Measurements from ENCODE around the gene USHBP1. TPM values are rescaled to one million over a fixed set of nuclear protein-coding genes. Genes with fewer than 3 reads are reported as not detected.

Gene USHBP1
- total RNA-seq, 1 experiment from 2014 or later = 0.15 TPM

DNA sequence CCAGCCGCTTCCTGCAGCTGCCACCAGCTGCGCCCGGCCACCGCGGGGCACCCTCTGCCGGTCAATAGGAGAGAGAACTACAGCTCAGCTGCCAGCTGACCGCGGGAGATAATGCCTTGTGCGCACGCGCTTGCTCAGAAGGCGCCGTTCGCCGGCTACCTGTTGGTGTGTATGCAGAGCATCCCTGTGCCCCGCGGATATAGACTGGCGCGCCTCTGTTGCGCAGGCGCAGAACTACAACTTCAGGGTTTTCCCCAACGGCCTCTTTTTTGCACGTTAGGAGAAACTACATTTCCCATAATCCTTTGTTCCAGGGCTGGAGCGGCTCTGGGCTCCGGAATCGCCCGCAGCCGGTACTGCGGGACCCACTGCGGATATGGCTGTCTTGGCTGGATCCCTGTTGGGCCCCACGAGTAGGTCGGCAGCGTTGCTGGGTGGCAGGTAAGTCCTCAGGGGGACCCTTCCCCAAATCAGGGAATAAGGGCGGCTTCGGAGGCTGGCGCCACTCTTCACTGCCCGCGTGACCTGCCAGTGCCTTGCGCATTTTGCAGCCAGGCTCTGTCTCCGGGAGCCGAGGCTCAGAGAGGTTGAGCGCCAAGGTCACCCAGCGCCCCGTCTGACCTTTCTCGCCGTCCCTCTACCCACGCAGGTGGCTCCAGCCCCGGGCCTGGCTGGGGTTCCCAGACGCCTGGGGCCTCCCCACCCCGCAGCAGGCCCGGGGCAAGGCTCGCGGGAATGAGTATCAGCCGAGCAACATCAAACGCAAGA is 41.2 kb upstream of the USHBP1 start, which contains the start of gene MRPL34 (continued):
- peak in 2 of 3 experiments; percentile 77 to 85 for TF ChIP-seq CTCF (IDR thresholded peaks at IDR 0.05 in 2 of 3, conservative IDR thresholded peaks at IDR 0.05 in 1 of 3; ENCODE audit: borderline replicate concordance in 1 of 3, insufficient read depth in 1 of 3, low read depth in 2 of 3, low read length in 2 of 3)

DNA sequence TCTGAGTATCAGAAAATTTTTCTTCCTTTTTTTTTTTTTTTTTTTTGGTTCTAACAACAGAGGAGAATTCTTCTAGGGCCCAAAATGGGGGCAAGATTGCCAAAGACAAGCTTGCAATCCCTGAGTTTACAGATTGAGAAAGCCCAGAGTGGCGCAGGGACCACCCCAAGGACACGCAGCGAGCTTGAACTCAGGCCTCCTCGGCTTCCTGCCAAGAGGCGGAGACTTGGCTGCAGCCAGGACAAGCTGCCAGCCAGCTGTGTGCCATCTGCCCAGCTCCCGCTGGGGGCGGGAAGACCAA is 40.6 kb upstream of the USHBP1 start:
- Histone ChIP-seq H3K79me2 (ENCODE audit: insufficient read depth, low read length) (peaks cover 20% of the 10 kb centered on the region), H3K9me2 (ENCODE audit: insufficient read depth) (no peaks in the 10 kb centered on the region), H3K4me2 (ENCODE audit: low read length) (peak overlapping the region; percentile 71), H3K27ac (ENCODE audit: low read depth, low read length) (peak overlapping the region; percentile 47), H3K36me3 (ENCODE audit: control insufficient read depth in 1 of 2, insufficient read depth in 2 of 2, low read length in 2 of 2) (no peaks in the 10 kb centered on the region), H3K4me1 (ENCODE audit: control insufficient read depth in 1 of 2, insufficient read depth in 2 of 2, low read length in 2 of 2) (peaks cover 36 to 60% of the 10 kb centered on the region in 2 experiments), H3K9me3 (ENCODE audit: control insufficient read depth in 1 of 2, insufficient read depth in 1 of 2, low read depth in 1 of 2, low read length in 2 of 2) (no peaks in the 10 kb centered on the region), H4K20me1 (ENCODE audit: insufficient read depth) (no peaks in the 10 kb centered on the region), H3K4me3 (replicated peaks in 1 of 2; ENCODE audit: low read depth in 1 of 2, low read length in 2 of 2) (0 out of 4 replicates have a peak overlapping the region, but pooled peaks of 1 of the 2 experiments have one; percentile 4), H3K9ac (ENCODE audit: low read length) (peak overlapping the region; percentile 32; the same call in 1 of the 2 replicates), H2AFZ (ENCODE audit: low read depth, low read length, poor library complexity, severe bottlenecking) (no peak overlapping the region), H3K27me3 (ENCODE audit: insufficient read depth, low read length) (no peaks in the 10 kb centered on the region)
- ChIA-PET RAD21 (ENCODE audit: low non-redundant PET in 1 of 2, low total read pairs in 2 of 2, uncharacterized antibody in 2 of 2, unreplicated experiment in 2 of 2) (interaction anchor here in 1 of 2 experiments (0.6 to 1.1 kb wide), 4 partner anchors 11 to 80 kb away, joined by 3 to 7 read pairs (median 3); no protein-coding TSS in a partner anchor), CTCF (interaction anchor here (0.7 to 2.1 kb wide), 14 partner anchors 8 to 590 kb away, joined by 3 to 33 read pairs (median 4); no protein-coding TSS in a partner anchor), POLR2A (interaction anchor here (0.6 to 3.1 kb wide), 9 partner anchors 8 to 943 kb away, joined by 3 to 22 read pairs (median 4); partner anchors contain the start of gene B3GNT3)
- DNase-seq (ENCODE audit: low read depth, low spot score) (no peak), ATAC-seq (no peak)
- no TSS peak for BruUV-seq (replicated peaks)
- intact Hi-C loops (cut with micrococcal nuclease) = no loop called here
- no peak for TF ChIP-seq EZH2 (IDR thresholded peaks at IDR 0.05)
- no peak for TF ChIP-seq CBX3 (IDR thresholded peaks at IDR 0.05; ENCODE audit: low read depth)
- TF ChIP-seq TCF7L2 (IDR thresholded peaks at IDR 0.05; ENCODE audit: borderline replicate concordance, extremely low read depth, insufficient read depth, insufficient read length) = no peak
- TF ChIP-seq JUND (IDR thresholded peaks at IDR 0.05) = no peak
- TF ChIP-seq EZH2phosphoT487 (IDR thresholded peaks at IDR 0.05; ENCODE audit: borderline replicate concordance) = no peak
- no peak for TF ChIP-seq YY1 (IDR thresholded peaks at IDR 0.05; ENCODE audit: extremely low read depth, insufficient replicate concordance, low read depth, low read length)
- no peak for TF ChIP-seq CTCF (IDR thresholded peaks at IDR 0.05 in 2 of 3, conservative IDR thresholded peaks at IDR 0.05 in 1 of 3; ENCODE audit: borderline replicate concordance in 1 of 3, insufficient read depth in 1 of 3, low read depth in 2 of 3, low read length in 2 of 3)
- TF ChIP-seq SIN3A (IDR thresholded peaks at IDR 0.05; ENCODE audit: low read depth) = no peak
- no peak for TF ChIP-seq FOSL1 (IDR thresholded peaks at IDR 0.05; ENCODE audit: low read depth)
- no peak for TF ChIP-seq ELF1 (IDR thresholded peaks at IDR 0.05; ENCODE audit: borderline replicate concordance, low read depth)
- TF ChIP-seq, protein P1, sequence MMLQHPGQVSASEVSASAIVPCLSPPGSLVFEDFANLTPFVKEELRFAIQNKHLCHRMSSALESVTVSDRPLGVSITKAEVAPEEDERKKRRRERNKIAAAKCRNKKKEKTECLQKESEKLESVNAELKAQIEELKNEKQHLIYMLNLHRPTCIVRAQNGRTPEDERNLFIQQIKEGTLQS (IDR thresholded peaks at IDR 0.05) = no peak
- TF ChIP-seq, protein P2, sequence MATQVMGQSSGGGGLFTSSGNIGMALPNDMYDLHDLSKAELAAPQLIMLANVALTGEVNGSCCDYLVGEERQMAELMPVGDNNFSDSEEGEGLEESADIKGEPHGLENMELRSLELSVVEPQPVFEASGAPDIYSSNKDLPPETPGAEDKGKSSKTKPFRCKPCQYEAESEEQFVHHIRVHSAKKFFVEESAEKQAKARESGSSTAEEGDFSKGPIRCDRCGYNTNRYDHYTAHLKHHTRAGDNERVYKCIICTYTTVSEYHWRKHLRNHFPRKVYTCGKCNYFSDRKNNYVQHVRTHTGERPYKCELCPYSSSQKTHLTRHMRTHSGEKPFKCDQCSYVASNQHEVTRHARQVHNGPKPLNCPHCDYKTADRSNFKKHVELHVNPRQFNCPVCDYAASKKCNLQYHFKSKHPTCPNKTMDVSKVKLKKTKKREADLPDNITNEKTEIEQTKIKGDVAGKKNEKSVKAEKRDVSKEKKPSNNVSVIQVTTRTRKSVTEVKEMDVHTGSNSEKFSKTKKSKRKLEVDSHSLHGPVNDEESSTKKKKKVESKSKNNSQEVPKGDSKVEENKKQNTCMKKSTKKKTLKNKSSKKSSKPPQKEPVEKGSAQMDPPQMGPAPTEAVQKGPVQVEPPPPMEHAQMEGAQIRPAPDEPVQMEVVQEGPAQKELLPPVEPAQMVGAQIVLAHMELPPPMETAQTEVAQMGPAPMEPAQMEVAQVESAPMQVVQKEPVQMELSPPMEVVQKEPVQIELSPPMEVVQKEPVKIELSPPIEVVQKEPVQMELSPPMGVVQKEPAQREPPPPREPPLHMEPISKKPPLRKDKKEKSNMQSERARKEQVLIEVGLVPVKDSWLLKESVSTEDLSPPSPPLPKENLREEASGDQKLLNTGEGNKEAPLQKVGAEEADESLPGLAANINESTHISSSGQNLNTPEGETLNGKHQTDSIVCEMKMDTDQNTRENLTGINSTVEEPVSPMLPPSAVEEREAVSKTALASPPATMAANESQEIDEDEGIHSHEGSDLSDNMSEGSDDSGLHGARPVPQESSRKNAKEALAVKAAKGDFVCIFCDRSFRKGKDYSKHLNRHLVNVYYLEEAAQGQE (IDR thresholded peaks at IDR 0.05; ENCODE audit: low read depth) = no peak

Measured in HCT116 (cell line).